ENCODE measurements around the gene RPLP2.

RPLP2 gene

GRCh38 chr11:848380-848931 is 38.7 kb downstream of the RPLP2 start:
- H3K4me1 ChIP-seq (ENCODE audit: control extremely low read depth in 1 of 4, control insufficient read depth in 4 of 4, insufficient read depth in 4 of 4, low read length in 3 of 4), result peaks cover 0 to 52% (median 49%) of the 10 kb centered on the region in 4 experiments
- peak; percentile 36 to 63 (median 57) for DNase-seq
- 45% methylated on average over 11 of the region's 14 CpGs for WGBS (ENCODE audit: insufficient coverage)
- POLR2A ChIA-PET, result no interaction called here
- H3K27me3 ChIP-seq (replicated peaks in 2 of 5; ENCODE audit: control insufficient read depth in 4 of 5, insufficient read depth in 5 of 5, low read length in 4 of 5), result peaks cover 0 to 7% (median 0%) of the 10 kb centered on the region in 5 experiments
- H3K36me3 ChIP-seq (ENCODE audit: control insufficient read depth in 4 of 4, insufficient read depth in 4 of 4, low read length in 3 of 4), result no peaks in the 10 kb centered on the region
- H3K27ac ChIP-seq (ENCODE audit: insufficient read depth in 1 of 2, low read depth in 1 of 2, low read length in 2 of 2, poor library complexity in 1 of 2, severe bottlenecking in 2 of 2), result no peak overlapping the region
- H3K4me3 ChIP-seq (ENCODE audit: control insufficient read depth in 1 of 7, extremely low read depth in 1 of 7, insufficient read depth in 4 of 7, low read depth in 2 of 7, low read length in 6 of 7), result peak overlapping the region in 1 of 7 experiments; percentile 10
- CTCF ChIA-PET, result interaction anchor here (0.7 to 5.0 kb wide), 13 partner anchors 9 to 204 kb away, joined by 3 to 32 read pairs (median 5); partner anchors contain the start of gene CD151
- H3K9me3 ChIP-seq (ENCODE audit: control extremely low read depth in 1 of 5, control insufficient read depth in 4 of 5, insufficient read depth in 2 of 5, low read depth in 1 of 5, low read length in 4 of 5), result no peaks in the 10 kb centered on the region

GRCh38 chr11:849104-849824 is 39.5 kb downstream of the RPLP2 start:
- peaks cover 0 to 7% (median 0%) of the 10 kb centered on the region in 5 experiments for H3K27me3 ChIP-seq (replicated peaks in 2 of 5; ENCODE audit: control insufficient read depth in 4 of 5, insufficient read depth in 5 of 5, low read length in 4 of 5)
- no peaks in the 10 kb centered on the region for H3K9me3 ChIP-seq (ENCODE audit: control extremely low read depth in 1 of 5, control insufficient read depth in 4 of 5, insufficient read depth in 2 of 5, low read depth in 1 of 5, low read length in 4 of 5)
- CTCF ChIA-PET, result interaction anchor here (0.7 to 5.0 kb wide), 9 partner anchors 10 to 203 kb away, joined by 3 to 32 read pairs (median 5); partner anchors contain the start of gene CD151
- peak in 1 of 3 donors; percentile 34 for DNase-seq
- POLR2A ChIA-PET, result no interaction called here
- no peaks in the 10 kb centered on the region for H3K36me3 ChIP-seq (ENCODE audit: control insufficient read depth in 4 of 4, insufficient read depth in 4 of 4, low read length in 3 of 4)
- peak overlapping the region in 5 of 7 experiments; percentile 45 to 67 (median 58) for H3K4me3 ChIP-seq (ENCODE audit: control insufficient read depth in 1 of 7, extremely low read depth in 1 of 7, insufficient read depth in 4 of 7, low read depth in 2 of 7, low read length in 6 of 7)
- no peak overlapping the region for H3K27ac ChIP-seq (ENCODE audit: insufficient read depth in 1 of 2, low read depth in 1 of 2, low read length in 2 of 2, poor library complexity in 1 of 2, severe bottlenecking in 2 of 2)
- 7% methylated on average over 31 of the region's 71 CpGs for WGBS (ENCODE audit: insufficient coverage)
- peaks cover 0 to 44% (median 41%) of the 10 kb centered on the region in 4 experiments for H3K4me1 ChIP-seq (ENCODE audit: control extremely low read depth in 1 of 4, control insufficient read depth in 4 of 4, insufficient read depth in 4 of 4, low read length in 3 of 4)

- peaks cover 0 to 36% (median 33%) of the 10 kb centered on the region in 4 experiments for H3K4me1 ChIP-seq (ENCODE audit: control extremely low read depth in 1 of 4, control insufficient read depth in 4 of 4, insufficient read depth in 4 of 4, low read length in 3 of 4)
- ChIA-PET POLR2A (no interaction called here), CTCF (interaction anchor here (2.2 to 4.6 kb wide), 2 partner anchors 126 to 201 kb away, joined by 9 to 29 read pairs; no protein-coding TSS in a partner anchor)
- H3K27me3 ChIP-seq (replicated peaks in 2 of 5; ENCODE audit: control insufficient read depth in 4 of 5, insufficient read depth in 5 of 5, low read length in 4 of 5), result peaks cover 0 to 7% (median 0%) of the 10 kb centered on the region in 5 experiments
- no peaks in the 10 kb centered on the region for H3K9me3 ChIP-seq (ENCODE audit: control extremely low read depth in 1 of 5, control insufficient read depth in 4 of 5, insufficient read depth in 2 of 5, low read depth in 1 of 5, low read length in 4 of 5)
- 45% methylated on average over 83 of the region's 97 CpGs for WGBS (ENCODE audit: insufficient coverage)
- peak overlapping the region in 4 of 7 experiments; percentile 29 to 61 (median 59) for H3K4me3 ChIP-seq (ENCODE audit: control insufficient read depth in 1 of 7, extremely low read depth in 1 of 7, insufficient read depth in 4 of 7, low read depth in 2 of 7, low read length in 6 of 7)
- no peak for DNase-seq
- no peaks in the 10 kb centered on the region for H3K36me3 ChIP-seq (ENCODE audit: control insufficient read depth in 4 of 4, insufficient read depth in 4 of 4, low read length in 3 of 4)
- no peak overlapping the region for H3K27ac ChIP-seq (ENCODE audit: insufficient read depth in 1 of 2, low read depth in 1 of 2, low read length in 2 of 2, poor library complexity in 1 of 2, severe bottlenecking in 2 of 2)
Observed at GRCh38 chr11:849951-850774, 40.4 kb downstream of the RPLP2 start.

- ChIA-PET CTCF (interaction anchor here (0.6 to 2.2 kb wide), 5 partner anchors 47 to 210 kb away, joined by 3 to 9 read pairs (median 3); no protein-coding TSS in a partner anchor), POLR2A (no interaction called here)
- DNase-seq, result peak in 1 of 3 donors; percentile 65
- Histone ChIP-seq H3K27me3 (replicated peaks in 2 of 5; ENCODE audit: control insufficient read depth in 4 of 5, insufficient read depth in 5 of 5, low read length in 4 of 5) (peaks cover 0 to 7% (median 0%) of the 10 kb centered on the region in 5 experiments), H3K9me3 (ENCODE audit: control extremely low read depth in 1 of 5, control insufficient read depth in 4 of 5, insufficient read depth in 2 of 5, low read depth in 1 of 5, low read length in 4 of 5) (no peaks in the 10 kb centered on the region), H3K4me3 (ENCODE audit: control insufficient read depth in 1 of 7, extremely low read depth in 1 of 7, insufficient read depth in 4 of 7, low read depth in 2 of 7, low read length in 6 of 7) (no peak overlapping the region), H3K36me3 (ENCODE audit: control insufficient read depth in 4 of 4, insufficient read depth in 4 of 4, low read length in 3 of 4) (peaks cover 0 to 4% (median 0%) of the 10 kb centered on the region in 4 experiments), H3K27ac (ENCODE audit: insufficient read depth in 1 of 2, low read depth in 1 of 2, low read length in 2 of 2, poor library complexity in 1 of 2, severe bottlenecking in 2 of 2) (no peak overlapping the region), H3K4me1 (ENCODE audit: control extremely low read depth in 1 of 4, control insufficient read depth in 4 of 4, insufficient read depth in 4 of 4, low read length in 3 of 4) (peaks cover 0 to 27% (median 24%) of the 10 kb centered on the region in 4 experiments)
- 95% methylated on average over 21 of the region's 28 CpGs for WGBS (ENCODE audit: insufficient coverage)
Observed at GRCh38 chr11:850775-851763, 41.3 kb downstream of the RPLP2 start.

GRCh38 chr11:852762-853161 is 43.0 kb downstream of the RPLP2 start:
- peaks cover 0 to 19% (median 18%) of the 10 kb centered on the region in 4 experiments for H3K4me1 ChIP-seq (ENCODE audit: control extremely low read depth in 1 of 4, control insufficient read depth in 4 of 4, insufficient read depth in 4 of 4, low read length in 3 of 4)
- ChIA-PET POLR2A (no interaction called here), CTCF (no interaction called here)
- H3K27ac ChIP-seq (ENCODE audit: insufficient read depth in 1 of 2, low read depth in 1 of 2, low read length in 2 of 2, poor library complexity in 1 of 2, severe bottlenecking in 2 of 2), result no peak overlapping the region
- peaks cover 0 to 7% (median 0%) of the 10 kb centered on the region in 5 experiments for H3K27me3 ChIP-seq (replicated peaks in 2 of 5; ENCODE audit: control insufficient read depth in 4 of 5, insufficient read depth in 5 of 5, low read length in 4 of 5)
- no peaks in the 10 kb centered on the region for H3K9me3 ChIP-seq (ENCODE audit: control extremely low read depth in 1 of 5, control insufficient read depth in 4 of 5, insufficient read depth in 2 of 5, low read depth in 1 of 5, low read length in 4 of 5)
- no peak for DNase-seq
- H3K4me3 ChIP-seq (ENCODE audit: control insufficient read depth in 1 of 7, extremely low read depth in 1 of 7, insufficient read depth in 4 of 7, low read depth in 2 of 7, low read length in 6 of 7), result no peak overlapping the region
- WGBS (ENCODE audit: insufficient coverage), result 92% methylated on average over 6 of the region's 15 CpGs
- H3K36me3 ChIP-seq (ENCODE audit: control insufficient read depth in 4 of 4, insufficient read depth in 4 of 4, low read length in 3 of 4), result peaks cover 0 to 4% (median 0%) of the 10 kb centered on the region in 4 experiments

Data from common myeloid progenitor, CD34-positive (primary cell).